Fibroblast of lung (primary cell): Measurements from ENCODE around the gene AGPAT1. TPM values are rescaled to one million over a fixed set of nuclear protein-coding genes. Genes with fewer than 3 reads are reported as not detected.

Experiments
- DNase-seq, 2 donors: peaks; one replicate each; pipeline versions ENCODE4 v3.0.0 to v3.0.0-alpha.2; 2010; ENCODE audit warnings: low read depth in 2 of 2
- H2AFZ ChIP-seq: 2 replicates; pipeline ENCODE4 v1.5.1; 2012; ENCODE audit warnings: low read length, control low read depth, inconsistent platforms
- H3K27ac ChIP-seq: 2 replicates; pipeline ENCODE4 v1.5.1; 2011; ENCODE audit warnings: low read length, control low read depth; ENCODE audit not compliant: insufficient read depth
- H3K27me3 ChIP-seq: 2 replicates; pipeline ENCODE4 v1.5.1; 2011; ENCODE audit warnings: mild to moderate bottlenecking, low read length; ENCODE audit not compliant: control insufficient read depth, insufficient read depth
- H3K36me3 ChIP-seq: 2 replicates; pipeline ENCODE4 v1.5.1; 2011; ENCODE audit warnings: low read length; ENCODE audit not compliant: control insufficient read depth, insufficient read depth
- H3K4me1 ChIP-seq: 2 replicates; pipeline ENCODE4 v1.5.1; 2011; ENCODE audit warnings: low read length; ENCODE audit not compliant: control insufficient read depth, insufficient read depth; ENCODE audit errors: extremely low read depth
- H3K4me2 ChIP-seq: 2 replicates; pipeline ENCODE4 v1.5.1; 2011; ENCODE audit warnings: low read length, control low read depth; ENCODE audit not compliant: insufficient read depth; ENCODE audit errors: extremely low read depth
- H3K4me3 ChIP-seq, 4 experiments: fragments of 200-600 bp in 1 of 4; sonication (generic) in 1 of 4; replicated peaks in 1 of 4; 2 replicates each; pipeline ENCODE4 v1.5.1; 2011 to 2016; ENCODE audit warnings: low read length in 4 of 4, low read depth in 3 of 4, mild to moderate bottlenecking in 3 of 4, control low read depth in 2 of 4, inconsistent platforms in 1 of 4, mixed read lengths in 1 of 4; ENCODE audit not compliant: insufficient read depth in 1 of 4; ENCODE audit errors: control extremely low read depth in 1 of 4
- H3K79me2 ChIP-seq: 2 replicates; pipeline ENCODE4 v1.5.1; 2012; ENCODE audit warnings: mild to moderate bottlenecking, low read length, inconsistent platforms; ENCODE audit not compliant: control insufficient read depth, insufficient read depth
- H3K9ac ChIP-seq: 2 replicates; pipeline ENCODE4 v1.5.1; 2011; ENCODE audit warnings: mild to moderate bottlenecking, low read length, control low read depth; ENCODE audit not compliant: insufficient read depth
- H3K9me3 ChIP-seq: 2 replicates; pipeline ENCODE4 v1.5.1; 2012; ENCODE audit warnings: low read depth, low read length; ENCODE audit not compliant: control insufficient read depth, insufficient read depth
- H4K20me1 ChIP-seq: 2 replicates; pipeline ENCODE4 v1.5.1; 2011; ENCODE audit warnings: low read length; ENCODE audit not compliant: control insufficient read depth, insufficient read depth; ENCODE audit errors: extremely low read depth
- EZH2 ChIP-seq: IDR thresholded peaks from 2 replicates; pipeline ENCODE4 v1.5.1; 2012; ENCODE audit warnings: low read length, control low read depth, mild to moderate bottlenecking; ENCODE audit errors: missing control alignments
- polyA plus RNA-seq, 2 donors: library from polyadenylated mRNA; depleted of rRNA in 1 of 2; stranded (reverse) in 1 of 2; unstranded in 1 of 2; fragments of >200 nt; gene quantifications; 2 replicates each; pipeline ENCODE4 v1.2.1, GENCODE V29; 2011 to 2012; ENCODE audit warnings: missing spikeins in 1 of 2
- total RNA-seq: library from RNA; depleted of rRNA; stranded (reverse); fragments of >200 nt; gene quantifications from 2 replicates; pipeline ENCODE4 v1.2.1, GENCODE V29; 2014
- TF ChIP-seq, protein P1 (sequence below), 2 donors: IDR thresholded peaks in 1 of 2; conservative IDR thresholded peaks in 1 of 2; 1 replicate in 1 of 2; 2 replicates in 1 of 2; pipeline ENCODE4 v1.5.1; 2011 to 2012; ENCODE audit warnings: low read length in 2 of 2, control low read depth in 1 of 2, inconsistent platforms in 1 of 2, low read depth in 1 of 2, mild to moderate bottlenecking in 1 of 2

AGPAT1 gene
- total and polyA plus RNA-seq, 2 donors (not counting 1 experiment from before 2014, with no cell fraction given), result 22.1 to 79.0 TPM

GRCh38 chr6:32174416-32174815 lies 1.5 kb downstream of the AGPAT1 start:
- Histone ChIP-seq H3K27ac (no peak overlapping the region), H3K9me3 (no peaks in the 10 kb centered on the region), H3K79me2 (peaks cover 39% of the 10 kb centered on the region), H2AFZ (no peak overlapping the region), H3K9ac (no peak overlapping the region), H3K4me2 (peak overlapping the region; percentile 95), H3K4me3 (peak overlapping the region in 2 of 4 experiments; percentile 93 to 99), H4K20me1 (no peaks in the 10 kb centered on the region), H3K36me3 (peaks cover 15% of the 10 kb centered on the region), H3K27me3 (no peaks in the 10 kb centered on the region), H3K4me1 (peaks cover 18% of the 10 kb centered on the region)
- TF ChIP-seq, protein P1, sequence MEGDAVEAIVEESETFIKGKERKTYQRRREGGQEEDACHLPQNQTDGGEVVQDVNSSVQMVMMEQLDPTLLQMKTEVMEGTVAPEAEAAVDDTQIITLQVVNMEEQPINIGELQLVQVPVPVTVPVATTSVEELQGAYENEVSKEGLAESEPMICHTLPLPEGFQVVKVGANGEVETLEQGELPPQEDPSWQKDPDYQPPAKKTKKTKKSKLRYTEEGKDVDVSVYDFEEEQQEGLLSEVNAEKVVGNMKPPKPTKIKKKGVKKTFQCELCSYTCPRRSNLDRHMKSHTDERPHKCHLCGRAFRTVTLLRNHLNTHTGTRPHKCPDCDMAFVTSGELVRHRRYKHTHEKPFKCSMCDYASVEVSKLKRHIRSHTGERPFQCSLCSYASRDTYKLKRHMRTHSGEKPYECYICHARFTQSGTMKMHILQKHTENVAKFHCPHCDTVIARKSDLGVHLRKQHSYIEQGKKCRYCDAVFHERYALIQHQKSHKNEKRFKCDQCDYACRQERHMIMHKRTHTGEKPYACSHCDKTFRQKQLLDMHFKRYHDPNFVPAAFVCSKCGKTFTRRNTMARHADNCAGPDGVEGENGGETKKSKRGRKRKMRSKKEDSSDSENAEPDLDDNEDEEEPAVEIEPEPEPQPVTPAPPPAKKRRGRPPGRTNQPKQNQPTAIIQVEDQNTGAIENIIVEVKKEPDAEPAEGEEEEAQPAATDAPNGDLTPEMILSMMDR (conservative IDR thresholded peaks at IDR 0.05 in 1 of 2, IDR thresholded peaks at IDR 0.05 in 1 of 2; ENCODE audit: low read depth in 1 of 2, low read length in 2 of 2), result no peak
- DNase-seq, result no peak

DNA sequence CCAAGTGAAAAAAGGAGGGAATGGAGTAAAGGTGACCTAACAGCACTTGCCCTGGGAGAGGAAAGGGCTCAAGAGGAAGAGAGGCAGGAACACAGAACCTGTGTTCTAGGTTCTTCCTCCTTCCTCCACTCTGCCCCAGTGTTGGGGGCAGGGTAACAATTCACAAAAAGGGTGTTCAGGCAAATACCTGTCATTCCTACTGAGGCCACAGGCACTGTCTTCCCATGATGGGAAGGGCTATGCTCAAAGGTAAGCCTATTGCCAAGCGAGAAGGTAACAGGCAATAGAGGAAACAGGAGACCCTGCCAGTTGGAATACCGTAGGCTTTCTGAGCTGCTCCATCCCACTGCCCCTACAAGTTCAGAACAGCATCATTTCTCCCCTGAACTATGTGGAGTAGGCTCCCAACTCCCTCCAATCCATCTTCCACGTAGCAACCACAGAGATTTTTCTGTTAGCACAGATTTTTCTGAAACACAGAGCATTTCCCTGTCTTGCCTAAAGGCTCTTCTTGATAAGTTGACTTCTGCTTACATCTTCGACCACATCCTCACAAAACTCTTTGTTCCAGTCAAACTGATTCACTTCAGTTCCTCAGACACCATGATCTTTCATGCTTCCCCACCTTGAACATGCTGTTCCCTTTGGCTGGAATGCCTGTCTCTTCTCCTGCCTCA lies 2.7 kb downstream of the AGPAT1 start:
- H4K20me1 ChIP-seq, result no peaks in the 10 kb centered on the region
- TF ChIP-seq, protein P1 (conservative IDR thresholded peaks at IDR 0.05 in 1 of 2, IDR thresholded peaks at IDR 0.05 in 1 of 2; ENCODE audit: low read depth in 1 of 2, low read length in 2 of 2), result no peak
- TF ChIP-seq EZH2, result no peak
- H3K4me2 ChIP-seq, result no peak overlapping the region
- no peak overlapping the region for H3K27ac ChIP-seq
- H2AFZ ChIP-seq, result no peak overlapping the region
- H3K4me1 ChIP-seq, result peaks cover 16% of the 10 kb centered on the region
- H3K4me3 ChIP-seq, result no peak overlapping the region
- H3K9me3 ChIP-seq, result no peaks in the 10 kb centered on the region
- H3K9ac ChIP-seq, result no peak overlapping the region
- DNase-seq, result no peak
- peaks cover 31% of the 10 kb centered on the region for H3K79me2 ChIP-seq
- H3K36me3 ChIP-seq, result peaks cover 20% of the 10 kb centered on the region
- H3K27me3 ChIP-seq, result no peaks in the 10 kb centered on the region

- Histone ChIP-seq H3K27ac (no peak overlapping the region), H3K4me3 (no peak overlapping the region), H3K4me2 (no peak overlapping the region), H3K4me1 (peaks cover 8% of the 10 kb centered on the region), H3K9me3 (no peaks in the 10 kb centered on the region), H3K79me2 (peaks cover 31% of the 10 kb centered on the region), H2AFZ (no peak overlapping the region), H4K20me1 (no peaks in the 10 kb centered on the region), H3K36me3 (peaks cover 31% of the 10 kb centered on the region), H3K27me3 (no peaks in the 10 kb centered on the region), H3K9ac (no peak overlapping the region)
- DNase-seq, result no peak
- TF ChIP-seq, protein P1 (conservative IDR thresholded peaks at IDR 0.05 in 1 of 2, IDR thresholded peaks at IDR 0.05 in 1 of 2; ENCODE audit: low read depth in 1 of 2, low read length in 2 of 2), result no peak
- TF ChIP-seq EZH2, result no peak
Measured at GRCh38 chr6:32171234-32171633, 4.7 kb downstream of the AGPAT1 start.
